Uterus (tissue), 2 donors: ENCODE results near the gene CLCN5.

Experiments used
- CTCF ChIP-seq, 4 experiments: fragments of 200-600 bp in 2 of 4; fragments of 450-650 bp in 2 of 4; sonication (generic) in 2 of 4; IDR thresholded peaks; one replicate each; pipeline ENCODE4 v1.5.1; 2016 to 2019; ENCODE audit warnings: antibody characterized with exemption in 4 of 4, mild to moderate bottlenecking in 2 of 4, moderate library complexity in 1 of 4
- POLR2A ChIP-seq, 2 donors: fragments of 450-650 bp; IDR thresholded peaks; one replicate each; pipeline ENCODE4 v1.6.1; 2016; ENCODE audit warnings: antibody characterized with exemption in 2 of 2, mild to moderate bottlenecking in 1 of 2, moderate library complexity in 1 of 2

- TF ChIP-seq POLR2A (IDR thresholded peaks at IDR 0.05) (no peak), CTCF (IDR thresholded peaks at IDR 0.05) (no peak)
These were observed 37.2 kb downstream of the CLCN5 start for GRCh38 chrX:49959602-49960001.
